Left lobe of liver (tissue), 2 donors: ENCODE data around the gene ZNF425. TPM values are rescaled to one million over a fixed set of nuclear protein-coding genes. Genes with fewer than 3 reads are reported as not detected.
"Not testable (repeated sequence)": the region's sequence is repeated elsewhere in the genome, so short reads cannot be mapped to it uniquely, and the experiment has no call there.

ENCODE experiments used
- ATAC-seq: fragments of 200-7000 bp; cut with Tn5 transposase; one replicate; pipeline ENCODE4 v1.9.1; 2020; ENCODE audit warnings: mild to moderate bottlenecking, moderate library complexity
- DNase-seq: peaks from one replicate; pipeline ENCODE4 v3.0.0-alpha.2; 2020; ENCODE audit warnings: low spot score
- total RNA-seq: library from RNA; stranded (reverse); gene quantifications from one replicate; pipeline ENCODE4 v1.2.1, GENCODE V29; 2021
- donor health status: DM: no; HTN: no; CAD: no; lungs with moderate emphysema.
- donor health status: DM: no; HTN: yes; CAD: no.

Gene ZNF425
- total RNA-seq, 1 donor from 2014 or later = 1.1 TPM

DNA sequence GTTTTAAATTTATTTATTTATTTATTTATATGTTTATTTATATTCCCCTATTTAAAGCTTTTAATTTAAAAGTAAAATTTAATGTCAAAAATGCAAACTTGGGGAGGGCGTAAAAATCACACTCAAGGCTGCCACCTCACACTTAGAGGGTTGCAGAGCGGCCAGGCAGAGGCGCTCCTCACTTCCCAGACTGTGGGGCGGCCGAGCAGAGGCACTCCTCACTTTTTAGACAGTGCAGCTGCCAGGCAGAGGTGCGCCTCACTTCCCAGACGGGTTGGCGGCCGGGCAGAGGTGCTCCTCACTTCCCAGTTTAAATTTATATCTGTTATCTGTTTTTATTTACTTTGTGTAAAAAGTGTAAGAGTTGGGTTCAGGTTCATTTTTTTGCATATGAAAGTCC, 10.0 kb upstream of the ZNF425 start:
- no peak for ATAC-seq
- no peak for DNase-seq

- ATAC-seq = no peak
- no peak for DNase-seq
These were observed 7.0 kb upstream of the ZNF425 start for GRCh38 chr7:149133028-149133710.

GRCh38 chr7:149130572-149131198, 4.6 kb upstream of the ZNF425 start:
- no peak for DNase-seq
- no peak for ATAC-seq

- DNase-seq (peak; percentile 60), ATAC-seq (peak; percentile 52)
These were observed 640 bp upstream of the ZNF425 start for GRCh38 chr7:149126662-149127266.

DNA sequence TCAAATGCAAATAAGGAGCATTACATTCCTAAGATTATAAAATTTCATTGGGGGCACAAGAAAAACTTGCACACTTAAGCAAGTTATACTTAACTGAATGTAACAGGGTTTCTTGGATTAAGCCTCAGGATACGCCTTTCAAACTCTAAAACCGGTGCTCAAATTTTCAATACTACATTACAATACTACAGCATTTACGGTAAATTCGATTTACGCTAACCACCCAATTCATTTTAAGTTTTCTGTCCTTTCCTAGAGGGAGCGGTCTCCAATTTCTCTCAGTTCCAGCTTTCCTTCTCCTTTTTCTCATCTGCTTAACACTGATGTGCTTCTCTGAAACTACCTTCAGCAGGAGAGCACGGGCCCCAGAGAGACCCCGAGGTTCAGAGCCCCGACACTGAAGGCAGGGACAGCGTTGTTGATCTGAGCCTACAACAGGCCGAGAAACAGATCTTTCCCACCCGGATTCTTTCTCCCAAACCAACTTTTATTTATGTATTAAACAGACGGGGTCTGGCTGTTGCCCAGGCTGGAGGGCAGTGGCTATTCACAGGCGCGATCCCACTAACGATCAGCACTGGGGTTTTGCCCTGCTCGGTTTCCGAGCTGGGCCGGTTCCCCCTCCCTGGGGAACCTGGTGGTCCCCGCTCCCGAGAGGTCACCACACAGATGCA, 798 bp downstream of the ZNF425 start:
- DNase-seq (no peak), ATAC-seq (no peak)

DNA sequence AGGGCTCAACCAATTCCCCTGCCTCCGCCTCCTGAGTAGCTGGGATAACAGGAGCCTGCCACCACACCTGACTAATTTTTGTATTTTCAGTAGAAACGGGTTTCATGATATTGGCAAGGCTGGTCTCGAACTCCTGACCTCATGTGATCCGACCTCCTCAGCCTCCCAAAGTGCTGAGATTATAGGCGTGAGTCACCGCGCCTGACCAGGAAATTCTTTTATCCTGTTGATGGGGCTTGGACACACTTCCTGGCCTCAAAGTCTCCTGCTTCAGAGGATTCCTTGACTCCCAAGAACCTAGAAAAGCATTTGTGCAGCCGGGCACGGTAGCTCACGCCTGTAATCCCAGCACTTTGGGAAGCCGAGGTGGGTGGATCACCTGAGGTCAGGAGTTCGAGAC, 16.2 kb downstream of the ZNF425 start:
- ATAC-seq (no peak), DNase-seq (no peak)

DNA sequence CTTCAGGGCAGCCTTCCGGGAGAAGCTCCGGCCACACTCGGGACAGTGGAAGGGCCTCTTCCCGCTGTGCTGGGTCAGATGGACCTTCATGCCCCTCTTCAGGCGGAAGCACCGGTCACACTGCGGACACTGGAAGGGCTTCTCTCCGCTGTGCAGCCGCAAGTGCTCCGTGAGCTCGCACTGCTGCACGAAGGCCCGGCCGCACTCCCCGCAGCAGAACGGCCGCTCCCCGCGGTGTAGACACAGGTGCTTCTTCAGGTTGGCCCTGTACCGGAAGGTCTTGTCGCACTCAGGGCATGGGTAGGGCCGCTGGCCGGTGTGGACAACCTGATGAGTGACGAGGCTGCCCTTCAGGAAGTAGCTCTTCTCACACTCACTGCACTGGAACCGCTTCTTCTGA, 21.4 kb downstream of the ZNF425 start:
- no peak for DNase-seq
- ATAC-seq = no peak

GRCh38 chr7:149104214-149104613, 21.9 kb downstream of the ZNF425 start:
- no peak for DNase-seq
- ATAC-seq = no peak

- DNase-seq = no peak
These were observed 22.7 kb downstream of the ZNF425 start for GRCh38 chr7:149103424-149103823.

GRCh38 chr7:149102666-149103065, 23.5 kb downstream of the ZNF425 start:
- ATAC-seq = no peak
- no peak for DNase-seq

More at GRCh38 chr7:149103424-149103823, 22.7 kb downstream of the ZNF425 start:
- ATAC-seq = no peak

DNA sequence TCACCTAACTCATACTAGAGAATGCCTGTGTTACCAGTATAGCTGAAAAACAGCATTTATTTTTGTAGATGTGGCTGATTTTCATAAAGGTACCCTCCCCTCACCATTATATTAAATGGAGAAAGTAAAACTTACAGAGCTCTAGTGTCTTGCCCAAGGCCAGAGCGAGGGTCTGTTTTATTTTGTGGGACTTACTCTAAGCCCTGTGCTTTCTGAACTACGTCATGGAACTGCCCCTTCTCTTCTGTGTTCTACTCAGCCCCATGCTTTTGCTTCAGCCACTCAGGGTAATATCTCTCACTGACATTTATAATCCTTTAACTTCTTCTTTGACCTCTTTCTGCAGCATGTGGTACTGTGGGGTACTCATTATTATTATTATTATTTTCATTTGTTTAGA, 25.3 kb downstream of the ZNF425 start:
- ATAC-seq = no peak
- no peak for DNase-seq

- no peak for ATAC-seq
- no peak for DNase-seq
These were observed 27.1 kb downstream of the ZNF425 start for GRCh38 chr7:149099058-149099457.

DNA sequence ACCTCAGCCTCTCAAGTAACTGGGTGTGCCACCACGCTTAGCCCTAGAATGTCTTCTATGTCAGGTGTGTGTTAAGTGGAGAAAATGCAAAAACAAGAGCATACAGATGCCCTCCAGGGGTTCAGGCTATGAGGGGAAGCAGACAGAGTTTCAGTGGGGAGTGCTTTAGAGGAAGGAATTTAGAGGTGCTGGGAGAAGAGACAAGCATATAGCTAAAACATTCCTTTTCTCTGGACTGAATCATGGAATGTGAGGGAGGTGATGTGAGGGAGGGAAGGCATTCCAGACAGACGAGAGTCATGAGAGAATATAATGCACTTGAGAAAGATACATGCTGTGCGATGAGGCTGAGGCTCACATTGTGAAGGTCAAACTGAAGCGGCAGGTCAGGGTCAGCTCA, 29.0 kb downstream of the ZNF425 start:
- ATAC-seq (no peak), DNase-seq (no peak)

DNA sequence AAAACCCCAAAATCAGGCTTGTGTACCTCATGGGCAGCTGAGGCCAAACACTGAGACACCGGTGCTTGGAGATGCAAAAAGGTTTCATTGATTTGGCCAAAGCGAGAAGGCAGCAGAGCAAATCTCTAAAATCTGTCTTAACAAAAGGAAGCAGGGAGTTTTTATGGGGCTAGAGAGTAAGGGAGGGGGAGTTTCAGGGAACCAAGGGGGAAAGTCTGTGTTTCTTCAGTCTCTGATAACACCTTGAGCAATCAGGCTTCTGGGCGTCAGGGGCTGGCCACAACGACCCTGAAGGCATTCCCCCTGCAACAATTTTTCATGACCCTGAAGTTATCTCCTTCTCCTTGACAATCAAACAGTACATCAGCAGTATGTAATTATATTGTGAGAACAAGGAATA, 32.9 kb downstream of the ZNF425 start:
- no peak for DNase-seq
- ATAC-seq = no peak

GRCh38 chr7:149092244-149092643, 33.9 kb downstream of the ZNF425 start:
- not testable (repeated sequence) for ATAC-seq, DNase-seq

DNA sequence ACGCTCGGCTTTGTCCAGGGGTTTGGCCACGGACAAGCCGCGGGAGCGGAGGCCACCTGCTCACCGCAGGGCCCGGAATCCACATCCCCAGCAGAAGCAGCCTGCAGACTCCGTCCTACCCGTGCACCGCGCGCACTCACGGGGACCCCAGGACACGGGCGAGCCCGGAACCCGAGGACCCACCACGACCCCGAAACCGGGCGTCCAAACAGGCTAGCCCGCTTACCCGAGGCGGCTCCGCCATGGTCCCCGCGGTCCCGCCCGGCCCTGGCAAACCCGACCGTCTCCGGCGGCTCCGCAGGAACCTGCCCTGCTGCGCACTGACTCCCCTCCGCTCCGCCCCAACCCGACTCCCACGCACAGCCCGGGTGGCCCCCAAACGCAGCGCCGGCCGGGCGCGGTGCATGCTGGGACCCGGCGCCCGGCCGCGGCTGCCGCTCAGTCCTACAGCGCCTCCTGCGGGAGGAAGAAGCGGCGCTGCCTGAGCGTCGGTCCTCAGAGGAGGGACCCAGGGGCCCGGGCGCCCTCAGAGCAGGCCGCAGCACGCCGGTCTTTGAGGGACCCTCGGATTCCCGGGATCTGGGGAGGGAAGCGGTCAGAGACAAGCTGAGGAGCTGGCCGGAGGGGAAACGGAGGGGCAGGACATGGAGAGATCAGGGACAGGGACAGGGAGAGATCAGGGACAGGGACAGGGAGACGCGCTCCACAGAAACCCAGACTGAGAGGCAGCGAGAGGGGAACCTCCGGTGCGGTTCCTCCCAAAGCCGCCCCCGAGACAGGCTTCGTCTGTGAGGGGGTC, 35.5 kb downstream of the ZNF425 start, which contains the start of gene ZNF786:
Gene ZNF786, minus strand, starts transcription at position 322 of the 799 bp plus-strand sequence. Its CDS starts 78 bp downstream, at position 244.
- ATAC-seq = peak; percentile 94
- peak; percentile 89 for DNase-seq

DNA sequence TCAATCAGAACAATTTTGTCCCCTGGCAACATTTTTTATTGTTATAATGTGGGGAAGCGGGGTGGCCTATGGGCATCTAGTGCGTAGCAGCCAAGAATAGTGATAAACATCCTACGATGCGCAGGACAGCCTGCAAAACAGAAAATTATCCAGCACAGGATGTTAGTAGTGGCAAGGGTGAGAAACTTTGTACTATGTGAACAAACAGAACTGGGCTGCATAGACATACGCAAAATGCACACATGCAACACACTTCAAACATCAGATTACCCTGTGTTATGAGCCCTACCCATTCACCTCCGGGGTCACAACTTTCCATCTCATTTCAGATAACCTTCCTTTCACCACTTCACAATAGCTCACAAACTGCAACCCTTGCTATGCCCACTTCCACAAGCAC, 38.7 kb downstream of the ZNF425 start:
- ATAC-seq (no peak), DNase-seq (no peak)

DNA sequence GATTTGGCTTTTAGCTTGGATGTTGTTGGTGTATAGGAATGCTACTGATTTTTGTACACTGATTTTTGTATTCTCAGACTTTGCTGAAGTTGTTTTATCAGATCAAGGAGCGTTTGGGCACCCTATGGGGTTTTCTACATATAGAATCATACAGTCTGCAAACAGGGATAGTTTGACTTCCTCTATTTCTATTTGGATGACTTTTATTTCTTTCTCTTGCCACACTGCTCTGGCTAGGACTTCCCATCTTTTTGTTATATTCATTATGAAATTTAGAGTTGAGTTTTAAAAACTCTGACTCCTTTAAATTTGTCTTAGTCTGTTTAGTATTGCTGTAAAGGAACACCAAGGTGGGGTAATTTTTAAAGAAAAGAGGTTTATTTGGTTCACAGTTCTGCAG, 40.3 kb downstream of the ZNF425 start:
- ATAC-seq = no peak

GRCh38 chr7:149084407-149084806, 41.7 kb downstream of the ZNF425 start:
- DNase-seq (no peak), ATAC-seq (no peak)

More for the DNA sequence above, 40.3 kb downstream of the ZNF425 start:
- DNase-seq = no peak

DNA sequence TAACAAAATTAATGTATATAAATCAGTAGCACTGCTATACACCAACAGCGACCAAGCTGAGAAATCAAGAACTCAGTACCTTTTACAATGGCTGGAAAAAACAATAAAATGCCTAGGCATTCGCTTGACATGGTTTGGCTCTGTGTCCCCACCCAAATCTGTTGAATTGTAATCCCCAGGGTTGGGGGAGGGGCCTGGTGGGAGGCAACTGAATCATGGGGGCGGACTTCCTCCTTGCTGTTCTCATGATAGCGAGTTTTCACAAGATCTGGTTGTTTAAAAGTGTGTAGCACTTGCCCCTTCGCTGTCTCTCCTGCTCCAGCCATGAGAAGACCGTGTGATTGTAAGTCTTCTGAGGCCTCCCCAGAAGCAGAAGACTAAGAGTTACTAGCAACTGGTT, 44.2 kb downstream of the ZNF425 start:
- no peak for ATAC-seq
- DNase-seq = no peak

GRCh38 chr7:149077594-149077993, 48.5 kb downstream of the ZNF425 start:
- ATAC-seq = no peak
- DNase-seq = no peak
